ENCODE results near the gene ADAMTS14.

- no peak for TF ChIP-seq POLR2A (IDR thresholded peaks at IDR 0.05; ENCODE audit: low read depth, low read length)
- TF ChIP-seq POLR2AphosphoS5 (IDR thresholded peaks at IDR 0.05; ENCODE audit: low read depth, low read length): no peak
- TF ChIP-seq TAF1 (IDR thresholded peaks at IDR 0.05; ENCODE audit: borderline replicate concordance, low read depth, low read length): no peak
Measured at GRCh38 chr10:70811881-70812280, 139.6 kb downstream of the ADAMTS14 start.

Data from GM12892 (cell line).